ENCODE data around the gene PAK3. TPM values are rescaled to one million over a fixed set of nuclear protein-coding genes. Genes with fewer than 3 reads are reported as not detected.

The PAK3 gene
- total and polyA plus RNA-seq, 2 of the 8 experiments (the other 6 are each of a cell fraction or from before 2014, with no cell fraction given): 0.80 to 7.2 TPM

DNA sequence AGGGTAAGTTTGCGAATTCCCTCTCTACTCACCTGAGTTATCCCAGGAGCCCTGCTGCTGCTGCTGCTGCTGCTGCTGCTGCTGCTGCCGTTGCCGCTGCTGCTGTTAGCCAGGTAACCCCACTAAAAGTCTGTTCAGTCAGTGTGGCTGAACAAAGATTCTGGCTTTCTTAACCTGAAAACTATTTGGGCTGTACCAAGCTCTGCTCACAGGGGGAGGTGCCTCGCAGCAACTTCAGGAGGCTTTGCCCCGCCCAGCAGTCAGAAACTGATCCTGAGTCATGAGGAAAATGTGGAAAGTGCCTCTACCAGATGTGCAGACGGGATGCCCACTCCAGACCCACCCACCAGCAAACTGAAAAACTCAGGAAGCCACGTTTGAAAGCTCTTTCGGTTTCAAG lies 174.3 kb downstream of the PAK3 start, which contains the start of gene CAPN6 (continued):
- TF ChIP-seq SIN3A (conservative IDR thresholded peaks at IDR 0.05 in 1 of 2, IDR thresholded peaks at IDR 0.05 in 1 of 2; ENCODE audit: low read depth in 1 of 2, low read length in 2 of 2): no peak
- TF ChIP-seq MAFK (IDR thresholded peaks at IDR 0.05; ENCODE audit: low read depth, low read length): no peak
- TF ChIP-seq KDM4A (IDR thresholded peaks at IDR 0.05; ENCODE audit: low read depth, low read length, severe bottlenecking): no peak
- no peak for TF ChIP-seq ZNF274 (IDR thresholded peaks at IDR 0.05; ENCODE audit: borderline replicate concordance, extremely low read depth, low read length)
- TF ChIP-seq TBP (IDR thresholded peaks at IDR 0.05; ENCODE audit: low read depth, low read length): no peak
- TF ChIP-seq, protein P1, sequence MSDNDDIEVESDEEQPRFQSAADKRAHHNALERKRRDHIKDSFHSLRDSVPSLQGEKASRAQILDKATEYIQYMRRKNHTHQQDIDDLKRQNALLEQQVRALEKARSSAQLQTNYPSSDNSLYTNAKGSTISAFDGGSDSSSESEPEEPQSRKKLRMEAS (IDR thresholded peaks at IDR 0.05): no peak
- peak in 1 of 2 experiments; percentile 78; a peak in 1 of 3 replicates for TF ChIP-seq EP300 (IDR thresholded peaks at IDR 0.05; ENCODE audit: borderline replicate concordance in 1 of 2, low read depth in 2 of 2, low read length in 2 of 2)
- no peak for TF ChIP-seq JUN (IDR thresholded peaks at IDR 0.05; ENCODE audit: low read depth, low read length)
- TF ChIP-seq CBX8 (IDR thresholded peaks at IDR 0.05; ENCODE audit: borderline replicate concordance, low read depth, low read length): no peak
- no peak for TF ChIP-seq BACH1 (IDR thresholded peaks at IDR 0.05; ENCODE audit: low read length)
- no peak for TF ChIP-seq GABPA (IDR thresholded peaks at IDR 0.05; ENCODE audit: borderline replicate concordance, insufficient read depth, low read length)
- no peak for TF ChIP-seq SP4 (IDR thresholded peaks at IDR 0.05; ENCODE audit: low read length)
- no peak for TF ChIP-seq CHD2 (IDR thresholded peaks at IDR 0.05; ENCODE audit: low read length)
- TF ChIP-seq TAF1 (IDR thresholded peaks at IDR 0.05; ENCODE audit: low read depth, low read length): peak; percentile 51; the same call in 1 of the 2 replicates

Small RNAs within 50 kb of the gene (small RNA-seq; reads per million reads assigned to genes)
- not detected for gene FCF1P4 (ENCODE audit: insufficient read depth)

Other genes with a start within 250 kb of the PAK3 start
- gene CAPN6, start 174.3 kb downstream of the PAK3 start, total RNA-seq (2021; fragmentation: NEBNext Ultra II Directional; extraction: Animal tissue kit (Norgen Biotek cat#: 25700)): 10.6 and 10.8 TPM in 2 replicates
- 4.5 and 5.3 TPM in 2 replicates for gene CAPN6, start 174.3 kb downstream of the PAK3 start, polyA plus RNA-seq (2011; rRNA removed)